HepG2 (cell line): ENCODE results near the gene STMND1. TPM values are rescaled to one million over a fixed set of nuclear protein-coding genes. Genes with fewer than 3 reads are reported as not detected.

ENCODE experiments used
- ATAC-seq: fragments of 200-7000 bp; cut with Tn5 transposase; 3 replicates; pipeline ENCODE4 v1.9.1; 2020; ENCODE audit warnings: mild to moderate bottlenecking, moderate library complexity
- BruUV-seq: library from RNA; stranded (reverse); fragments of 400-500 nt; replicated peaks from 2 replicates; lab custom pipeline; 2021; lab: Mats Ljungman, UMichigan
- CTCF ChIA-PET: fragments of 300-600 bp; formaldehyde crosslinking; extraction: SDS; loops from one replicate; lab custom pipeline; 2021; ENCODE audit warnings: low total read pairs, inconsistent platforms, low intra/inter-chr PET ratio; lab: Yijun Ruan, JAX
- POLR2A ChIA-PET: fragments of 350-600 bp; sonication (Branson Sonifier 250); formaldehyde crosslinking; loops from one replicate; lab custom pipeline; 2020; ENCODE audit warnings: antibody characterized with exemption, inconsistent platforms; lab: Yijun Ruan, JAX
- DNase-seq: peaks from one replicate; pipeline ENCODE4 v3.0.0-alpha.2; 2015; ENCODE audit warnings: low spot score
- FAIRE-seq: peaks from 3 replicates; lab custom pipeline; 2011; peaks lifted over from hg19 to GRCh38; lab: Jason Lieb, UNC
- H2AFZ ChIP-seq: one replicate; pipeline ENCODE4 v1.6.1; 2011; ENCODE audit warnings: low read length, inconsistent platforms
- H3K27ac ChIP-seq: fragments of 300-600 bp; 3 replicates; pipeline ENCODE4 v1.8.0; 2011; ENCODE audit warnings: mixed run types, mild to moderate bottlenecking, mixed read lengths, low read length, inconsistent platforms; ENCODE audit not compliant: insufficient read depth; ENCODE audit errors: extremely low read length
- H3K27me3 ChIP-seq, 2 experiments: fragments of 200-600 bp in 1 of 2; 2 replicates in 1 of 2; 3 replicates in 1 of 2; pipeline versions ENCODE4 v1.6.0 to v1.8.0; 2011; ENCODE audit warnings: low read length in 2 of 2, mild to moderate bottlenecking in 2 of 2, moderate library complexity in 2 of 2, inconsistent platforms in 1 of 2; ENCODE audit not compliant: insufficient read depth in 2 of 2, control insufficient read depth in 1 of 2
- H3K36me3 ChIP-seq, 2 experiments: fragments of 200-600 bp in 1 of 2; replicated peaks in 1 of 2; 2 replicates in 1 of 2; 3 replicates in 1 of 2; pipeline versions ENCODE4 v1.5.1 to v1.8.0; 2011; ENCODE audit warnings: low read length in 2 of 2, inconsistent platforms in 1 of 2; ENCODE audit not compliant: insufficient read depth in 2 of 2, control insufficient read depth in 1 of 2
- H3K4me1 ChIP-seq: 2 replicates; pipeline ENCODE4 v1.5.1; 2012; ENCODE audit warnings: low read length, inconsistent platforms; ENCODE audit not compliant: insufficient read depth
- H3K4me2 ChIP-seq: 2 replicates; pipeline ENCODE4 v1.6.0; 2011; ENCODE audit warnings: low read depth, low read length, inconsistent platforms
- H3K4me3 ChIP-seq, 3 experiments: fragments of 200-600 bp in 1 of 3; sonication (generic), shearing (Covaris generic) in 1 of 3; replicated peaks in 1 of 3; 2 replicates each; pipeline ENCODE4 v1.5.1; 2011 to 2016; ENCODE audit warnings: low read length in 3 of 3, inconsistent platforms in 2 of 3, low read depth in 2 of 3, mild to moderate bottlenecking in 2 of 3, control low read depth in 1 of 3, mixed read lengths in 1 of 3; ENCODE audit not compliant: insufficient read depth in 1 of 3
- H3K79me2 ChIP-seq: one replicate; pipeline ENCODE4 v1.6.1; 2011; ENCODE audit warnings: low read length, inconsistent platforms; ENCODE audit not compliant: insufficient read depth
- H3K9ac ChIP-seq: 2 replicates; pipeline ENCODE4 v1.6.0; 2011; ENCODE audit warnings: mild to moderate bottlenecking, low read depth, low read length, inconsistent platforms; ENCODE audit not compliant: insufficient read depth
- H3K9me3 ChIP-seq: 2 replicates; pipeline ENCODE4 v1.5.1; 2012; ENCODE audit warnings: mild to moderate bottlenecking, low read length
- H4K20me1 ChIP-seq: 2 replicates; pipeline ENCODE4 v1.6.0; 2011; ENCODE audit warnings: inconsistent platforms, mild to moderate bottlenecking, low read length, moderate library complexity; ENCODE audit not compliant: insufficient read depth
- ETV5 ChIP-seq: IDR thresholded peaks from 2 replicates; pipeline ENCODE4 v1.6.1; 2018; ENCODE audit warnings: missing biosample characterization, missing genetic modification reagents, inconsistent platforms, borderline replicate concordance
- FOXO4 ChIP-seq: sonication (generic); formaldehyde crosslinking; conservative IDR thresholded peaks from 2 replicates; pipeline ENCODE4 v1.8.1; 2023; ENCODE audit warnings: missing genetic modification reagents
- MYNN ChIP-seq: sonication (generic); formaldehyde crosslinking; IDR thresholded peaks from 2 replicates; pipeline ENCODE4 v1.4.0; 2020; ENCODE audit warnings: mild to moderate bottlenecking, low read depth, missing genetic modification reagents
- NFE2 ChIP-seq: sonication (generic); formaldehyde crosslinking; IDR thresholded peaks from 2 replicates; pipeline ENCODE4 v1.4.0; 2020; ENCODE audit warnings: missing genetic modification reagents
- WGBS: methylation state at CpG from one replicate; pipeline ENCODE4 v1.1.6; 2017; ENCODE audit warnings: low lambda C conversion rate; 5-methylcytosine and 5-hydroxymethylcytosine counted together
- in situ Hi-C: cut with HindIII; loops from 2 replicates; pipeline ENCODE4 v1.10.0; 2017; ENCODE audit warnings: low pct_unique_long_range_greater_than_20kb; ENCODE audit not compliant: extremely low pct_ligation_motif_present
- intact Hi-C: fragments of 100-400 bp; cut with micrococcal nuclease; formaldehyde crosslinking; loops from one replicate; pipeline ENCODE4 v1.10.0; 2022; ENCODE audit not compliant: unreplicated experiment
- polyA plus RNA-seq, 8 experiments: library from polyadenylated mRNA; depleted of rRNA in 3 of 8; stranded (reverse) in 7 of 8; unstranded in 1 of 8; fragments of >200 nt; fragmentation: Illumina TruSeq in 4 of 8; extraction: Trizol in 4 of 8; gene quantifications; 2 replicates each; pipeline versions ENCODE4 v1.2.1 to v1.2.3, GENCODE V29; 2011 to 2016; ENCODE audit warnings: low read depth in 4 of 8, missing spikeins in 1 of 8, mixed read lengths in 1 of 8; ENCODE audit not compliant: insufficient read depth in 1 of 8
- total RNA-seq, 5 experiments: library from RNA; depleted of rRNA; stranded (reverse); fragments of >200 nt; fragmentation: Illumina TruSeq; extraction: Trizol; gene quantifications; 2 replicates each; pipeline ENCODE4 v1.2.3, GENCODE V29; 2016; ENCODE audit warnings: low read depth in 1 of 5
- TF ChIP-seq, protein P1 (sequence below): sonication (generic); formaldehyde crosslinking; IDR thresholded peaks from 2 replicates; pipeline ENCODE4 v1.8.0; 2022; ENCODE audit warnings: mild to moderate bottlenecking, missing genetic modification reagents

Gene STMND1
- total and polyA plus RNA-seq, 2 of the 13 experiments (the other 11 are each of a cell fraction or from before 2014, with no cell fraction given): not detected

DNA sequence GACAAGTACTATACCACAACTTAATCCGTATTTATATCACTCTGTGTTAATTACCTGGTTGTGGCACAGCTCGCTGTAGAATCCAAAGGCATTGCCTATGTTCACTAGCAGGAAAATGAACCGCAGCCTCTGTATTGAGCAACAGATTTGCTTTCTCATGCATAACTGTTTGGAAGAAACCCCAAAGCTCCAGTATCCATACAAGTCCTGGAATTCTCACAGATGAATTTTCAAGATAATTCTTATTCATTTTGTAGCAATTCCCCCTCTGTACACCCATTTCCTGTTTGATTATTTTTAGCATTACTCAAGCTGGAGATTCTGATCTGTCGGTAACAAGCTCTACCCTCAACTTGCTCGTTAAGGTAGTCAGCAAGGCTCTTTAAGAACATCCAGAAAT, 63.5 kb downstream of the STMND1 start:
- Histone ChIP-seq H2AFZ (no peak overlapping the region), H3K4me1 (no peaks in the 10 kb centered on the region), H4K20me1 (no peaks in the 10 kb centered on the region), H3K9ac (no peak overlapping the region), H3K27me3 (no peaks in the 10 kb centered on the region; a peak in 1 of 5 replicates), H3K36me3 (no peaks in the 10 kb centered on the region), H3K27ac (no peak overlapping the region), H3K4me3 (no peak overlapping the region), H3K79me2 (no peaks in the 10 kb centered on the region), H3K9me3 (no peaks in the 10 kb centered on the region), H3K4me2 (no peak overlapping the region)
- ChIA-PET CTCF (no interaction called here), POLR2A (no interaction called here)
- DNase-seq: no peak
- FAIRE-seq: no peak
- in situ Hi-C loops (loop anchor here (25.0 kb wide), 1 partner anchor 1147 kb away; no protein-coding TSS in a partner anchor), intact Hi-C loops (no loop called here)
- TF ChIP-seq NFE2 (no peak), MYNN (CRISPR knock-in tag) (no peak), ETV5 (CRISPR knock-in tag) (no peak), FOXO4 (CRISPR knock-in tag) (no peak)
- TF ChIP-seq, protein P1, sequence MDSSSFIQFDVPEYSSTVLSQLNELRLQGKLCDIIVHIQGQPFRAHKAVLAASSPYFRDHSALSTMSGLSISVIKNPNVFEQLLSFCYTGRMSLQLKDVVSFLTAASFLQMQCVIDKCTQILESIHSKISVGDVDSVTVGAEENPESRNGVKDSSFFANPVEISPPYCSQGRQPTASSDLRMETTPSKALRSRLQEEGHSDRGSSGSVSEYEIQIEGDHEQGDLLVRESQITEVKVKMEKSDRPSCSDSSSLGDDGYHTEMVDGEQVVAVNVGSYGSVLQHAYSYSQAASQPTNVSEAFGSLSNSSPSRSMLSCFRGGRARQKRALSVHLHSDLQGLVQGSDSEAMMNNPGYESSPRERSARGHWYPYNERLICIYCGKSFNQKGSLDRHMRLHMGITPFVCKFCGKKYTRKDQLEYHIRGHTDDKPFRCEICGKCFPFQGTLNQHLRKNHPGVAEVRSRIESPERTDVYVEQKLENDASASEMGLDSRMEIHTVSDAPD: no peak
- no TSS peak for BruUV-seq
- 24% methylated on average over 5 of the region's 5 CpGs for WGBS
- no peak for ATAC-seq
